Measurements from ENCODE around the gene USHBP1.

Gene USHBP1

DNA sequence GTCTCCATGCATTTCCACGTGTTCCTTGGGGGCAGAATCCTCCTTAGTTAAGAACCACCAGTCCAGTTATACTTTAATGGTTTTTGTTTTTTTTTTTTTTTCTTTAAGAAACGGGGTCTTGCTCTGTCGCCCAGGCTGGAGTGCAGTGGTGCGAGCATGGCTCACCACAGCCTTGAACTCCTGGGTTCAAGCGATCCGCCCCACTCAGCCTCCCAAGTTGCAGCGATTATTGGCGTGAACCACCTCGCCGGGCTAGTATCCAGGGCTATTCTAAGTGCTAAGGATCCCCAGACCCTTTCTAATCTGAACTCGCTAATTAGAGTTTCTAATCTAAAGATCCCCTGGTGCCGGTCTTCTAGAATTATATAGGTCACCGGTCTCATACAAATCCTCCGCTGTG lies 29.1 kb upstream of the USHBP1 start:
- DNase-seq (ENCODE audit: extremely low read depth, low read depth): no peak
- TF ChIP-seq, protein P1, sequence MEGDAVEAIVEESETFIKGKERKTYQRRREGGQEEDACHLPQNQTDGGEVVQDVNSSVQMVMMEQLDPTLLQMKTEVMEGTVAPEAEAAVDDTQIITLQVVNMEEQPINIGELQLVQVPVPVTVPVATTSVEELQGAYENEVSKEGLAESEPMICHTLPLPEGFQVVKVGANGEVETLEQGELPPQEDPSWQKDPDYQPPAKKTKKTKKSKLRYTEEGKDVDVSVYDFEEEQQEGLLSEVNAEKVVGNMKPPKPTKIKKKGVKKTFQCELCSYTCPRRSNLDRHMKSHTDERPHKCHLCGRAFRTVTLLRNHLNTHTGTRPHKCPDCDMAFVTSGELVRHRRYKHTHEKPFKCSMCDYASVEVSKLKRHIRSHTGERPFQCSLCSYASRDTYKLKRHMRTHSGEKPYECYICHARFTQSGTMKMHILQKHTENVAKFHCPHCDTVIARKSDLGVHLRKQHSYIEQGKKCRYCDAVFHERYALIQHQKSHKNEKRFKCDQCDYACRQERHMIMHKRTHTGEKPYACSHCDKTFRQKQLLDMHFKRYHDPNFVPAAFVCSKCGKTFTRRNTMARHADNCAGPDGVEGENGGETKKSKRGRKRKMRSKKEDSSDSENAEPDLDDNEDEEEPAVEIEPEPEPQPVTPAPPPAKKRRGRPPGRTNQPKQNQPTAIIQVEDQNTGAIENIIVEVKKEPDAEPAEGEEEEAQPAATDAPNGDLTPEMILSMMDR (IDR thresholded peaks at IDR 0.05; ENCODE audit: low read depth, low read length): no peak

DNA sequence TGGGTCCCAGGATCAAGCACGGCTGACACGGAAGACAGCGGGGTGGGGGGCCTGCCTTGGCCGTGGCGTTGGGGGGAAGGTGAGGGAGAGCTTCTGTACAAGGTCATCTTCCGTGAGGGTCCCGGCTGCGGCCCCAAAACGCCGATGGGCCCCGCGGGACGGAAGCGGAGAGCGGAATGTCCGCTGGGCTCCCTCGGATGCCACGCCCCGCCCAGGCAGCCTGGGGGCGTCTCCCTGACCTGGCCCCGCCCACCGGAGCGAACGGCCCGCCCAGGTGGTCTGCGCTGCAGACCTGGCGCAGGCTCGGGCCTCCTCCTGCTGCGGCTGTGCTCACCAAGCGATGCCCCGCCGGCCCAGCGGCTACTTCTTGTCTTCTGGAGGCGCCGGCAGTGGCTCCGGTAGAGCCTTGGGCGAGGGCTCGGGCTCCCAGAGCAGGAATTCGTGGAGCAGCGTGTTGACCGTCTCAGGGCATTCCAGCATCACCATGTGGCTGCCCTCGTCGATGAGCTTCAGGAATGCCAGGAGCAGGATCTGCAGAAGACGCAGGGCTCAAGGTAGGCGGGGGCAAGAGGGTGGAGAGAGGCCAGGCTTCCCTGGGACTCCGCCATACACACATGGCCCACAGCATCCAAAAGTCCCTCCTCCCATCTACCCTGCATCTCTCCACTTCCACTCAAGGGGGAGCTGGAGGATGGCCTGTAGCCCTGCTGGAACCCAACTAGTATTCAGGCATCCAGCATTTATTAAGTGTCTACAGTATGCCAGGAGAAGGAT lies 27.9 kb upstream of the USHBP1 start:
- DNase-seq (ENCODE audit: extremely low read depth, low read depth): peak; percentile 59
- TF ChIP-seq, protein P1 (IDR thresholded peaks at IDR 0.05; ENCODE audit: low read depth, low read length): peak; percentile 80

DNA sequence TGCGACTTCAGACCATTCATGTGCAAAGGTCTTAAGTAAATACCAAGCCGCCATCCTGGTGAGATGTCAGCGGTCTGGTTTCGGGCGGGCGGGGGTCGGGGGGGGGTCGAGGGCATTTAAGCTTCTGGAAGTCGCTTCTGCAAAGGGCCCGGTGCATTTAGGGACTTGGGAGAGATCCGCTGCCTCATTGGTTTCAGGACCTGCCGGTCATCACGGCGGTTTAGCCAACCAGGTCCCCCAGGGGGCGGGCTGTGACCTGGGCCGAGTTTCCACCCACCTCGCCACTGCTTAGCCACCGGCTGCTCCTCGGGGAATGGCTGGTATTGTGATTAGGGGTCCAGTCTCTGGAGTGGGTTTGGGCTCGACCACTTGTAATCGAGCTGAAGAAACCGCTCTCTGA lies 24.9 kb upstream of the USHBP1 start:
- TF ChIP-seq, protein P1 (IDR thresholded peaks at IDR 0.05; ENCODE audit: low read depth, low read length): no peak
- peak; percentile 62 for DNase-seq (ENCODE audit: extremely low read depth, low read depth)

DNA sequence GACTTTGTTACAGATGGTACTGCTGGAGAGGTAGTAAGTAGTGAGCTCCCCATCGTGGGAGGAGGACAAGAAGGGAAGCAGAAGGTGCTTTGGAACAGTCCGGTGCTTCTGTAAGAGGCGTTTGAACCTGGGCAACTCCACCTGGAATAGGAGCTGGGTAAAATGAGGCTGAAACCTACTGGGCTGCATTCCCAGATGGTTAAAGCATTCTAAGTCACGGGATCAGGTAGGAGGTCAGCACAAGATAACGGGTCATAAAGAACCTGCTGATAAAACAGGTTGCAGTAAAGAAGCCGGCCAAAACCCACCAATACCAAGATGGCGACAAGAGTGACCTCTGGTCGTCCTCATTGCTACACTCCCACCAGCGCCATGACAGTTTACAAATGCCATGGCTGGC lies 22.2 kb upstream of the USHBP1 start:
- TF ChIP-seq, protein P1 (IDR thresholded peaks at IDR 0.05; ENCODE audit: low read depth, low read length): no peak
- no peak for DNase-seq (ENCODE audit: extremely low read depth, low read depth)

DNA sequence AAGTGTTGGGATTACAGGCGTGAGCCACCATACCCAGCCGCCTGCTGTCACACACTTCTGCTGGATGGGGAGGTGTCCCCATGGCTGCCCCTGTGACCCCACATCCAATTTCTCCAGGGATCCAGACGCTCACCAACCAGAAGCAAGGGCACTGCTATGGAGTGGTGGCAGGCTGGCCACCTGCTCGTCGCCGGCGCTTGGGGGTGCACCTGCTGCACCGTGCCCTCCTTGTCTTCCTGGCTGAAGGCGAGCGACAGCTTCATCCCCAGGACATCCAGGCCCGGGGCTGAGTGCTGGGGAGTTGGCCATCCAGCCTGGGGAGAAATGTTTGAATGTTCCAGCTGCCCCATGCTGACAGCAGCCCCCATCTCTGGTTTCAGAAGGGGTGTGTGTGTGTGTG lies 21.7 kb upstream of the USHBP1 start:
- TF ChIP-seq, protein P1 (IDR thresholded peaks at IDR 0.05; ENCODE audit: low read depth, low read length): no peak
- no peak for DNase-seq (ENCODE audit: extremely low read depth, low read depth)

DNA sequence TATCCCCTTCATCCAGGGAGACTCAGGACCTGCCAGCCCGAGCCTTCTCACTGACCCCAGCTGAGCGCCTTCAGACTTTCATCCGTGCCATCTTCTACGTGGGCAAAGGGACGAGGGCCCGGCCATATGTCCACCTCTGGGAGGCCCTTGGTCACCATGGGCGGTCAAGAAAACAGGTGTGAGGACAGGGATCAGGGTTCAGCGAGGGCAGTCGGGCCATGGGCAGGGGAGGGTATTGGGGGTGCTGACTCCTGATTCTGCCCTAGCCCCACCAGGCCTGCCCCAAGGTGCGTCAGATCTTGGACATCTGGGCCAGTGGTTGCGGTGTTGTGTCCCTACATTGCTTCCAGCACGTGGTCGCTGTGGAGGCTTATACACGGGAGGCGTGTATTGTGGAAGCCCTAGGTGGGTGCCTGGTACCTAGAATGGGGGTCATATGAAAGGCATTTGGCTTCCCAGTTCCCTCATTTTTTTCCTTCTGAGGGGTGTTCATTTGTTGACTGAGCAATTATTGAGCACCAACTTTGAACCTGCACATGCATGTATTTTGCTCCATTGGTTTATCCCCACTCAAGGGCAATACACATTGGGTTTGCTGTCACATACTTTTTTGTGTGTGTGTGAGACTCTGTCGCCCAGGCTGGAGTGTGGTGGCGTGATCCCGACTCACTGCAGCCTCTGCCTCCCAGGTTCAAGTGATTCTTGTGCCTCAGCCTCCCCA lies 21.0 kb upstream of the USHBP1 start:
- DNase-seq (ENCODE audit: extremely low read depth, low read depth): no peak
- TF ChIP-seq, protein P1 (IDR thresholded peaks at IDR 0.05; ENCODE audit: low read depth, low read length): no peak

DNA sequence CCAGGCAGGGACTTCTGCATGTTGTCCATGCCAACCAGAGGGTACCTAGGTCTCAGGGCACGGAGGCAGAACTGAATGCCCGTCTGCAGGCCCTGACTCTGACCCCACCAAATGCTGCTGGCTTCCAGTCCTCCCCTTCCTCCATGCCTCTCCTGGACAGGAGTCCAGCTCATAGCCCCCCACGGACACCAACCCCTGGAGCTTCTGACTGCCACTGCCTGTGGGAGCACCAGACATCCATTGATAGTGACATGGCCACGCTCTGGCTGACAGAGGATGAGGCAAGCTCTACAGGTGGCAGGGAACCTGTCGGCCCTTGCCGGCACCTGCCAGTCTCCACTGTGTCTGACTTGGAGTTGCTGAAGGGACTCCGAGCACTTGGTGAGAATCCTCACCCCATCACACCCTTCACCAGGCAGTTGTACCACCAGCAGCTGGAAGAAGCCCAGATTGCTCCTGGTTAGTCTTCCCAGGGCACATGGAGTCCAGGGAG lies 19.0 kb upstream of the USHBP1 start:
- DNase-seq (ENCODE audit: extremely low read depth, low read depth): no peak
- TF ChIP-seq, protein P1 (IDR thresholded peaks at IDR 0.05; ENCODE audit: low read depth, low read length): no peak
